ENCODE data around the gene IRGQ.

The IRGQ gene

DNA sequence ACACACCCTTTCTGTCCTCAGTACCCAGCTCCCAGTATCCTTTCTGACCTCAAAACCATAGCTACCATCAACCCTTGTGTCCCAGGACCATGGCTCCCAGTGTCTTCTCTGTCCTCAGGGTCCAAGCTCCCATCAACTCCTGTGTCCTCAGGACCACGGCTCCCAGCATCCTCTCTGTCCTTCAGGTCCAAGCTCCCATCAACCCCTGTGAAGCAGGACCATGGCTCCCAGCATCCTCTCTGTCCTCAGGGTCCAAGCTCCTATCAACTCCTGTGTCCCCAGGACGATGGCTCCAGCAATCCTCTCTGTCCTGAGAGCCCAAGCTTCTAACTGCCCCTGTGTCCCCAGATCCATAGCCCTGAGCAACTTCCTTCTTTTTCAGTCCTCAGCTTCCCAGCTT, 45.4 kb upstream of the IRGQ start:
- Histone ChIP-seq H4K20me1 (ENCODE audit: insufficient read depth) (no peaks in the 10 kb centered on the region), H3K9ac (no peak overlapping the region), H3K27me3 (ENCODE audit: insufficient read depth, low read depth) (peaks cover 27% of the 10 kb centered on the region), H3K36me3 (ENCODE audit: insufficient read depth) (no peaks in the 10 kb centered on the region), H3K4me3 (IDR thresholded peaks at IDR 0.05; ENCODE audit: insufficient read depth, low read depth, low read length) (no peak overlapping the region), H2AFZ (ENCODE audit: low read depth) (no peak overlapping the region), H3K4me2 (no peak overlapping the region), H3K4me1 (ENCODE audit: low read depth, poor library complexity, severe bottlenecking) (no peaks in the 10 kb centered on the region), H3K27ac (no peak overlapping the region), H3K79me2 (ENCODE audit: insufficient read depth, low read depth) (no peaks in the 10 kb centered on the region)
- TF ChIP-seq, protein P1, sequence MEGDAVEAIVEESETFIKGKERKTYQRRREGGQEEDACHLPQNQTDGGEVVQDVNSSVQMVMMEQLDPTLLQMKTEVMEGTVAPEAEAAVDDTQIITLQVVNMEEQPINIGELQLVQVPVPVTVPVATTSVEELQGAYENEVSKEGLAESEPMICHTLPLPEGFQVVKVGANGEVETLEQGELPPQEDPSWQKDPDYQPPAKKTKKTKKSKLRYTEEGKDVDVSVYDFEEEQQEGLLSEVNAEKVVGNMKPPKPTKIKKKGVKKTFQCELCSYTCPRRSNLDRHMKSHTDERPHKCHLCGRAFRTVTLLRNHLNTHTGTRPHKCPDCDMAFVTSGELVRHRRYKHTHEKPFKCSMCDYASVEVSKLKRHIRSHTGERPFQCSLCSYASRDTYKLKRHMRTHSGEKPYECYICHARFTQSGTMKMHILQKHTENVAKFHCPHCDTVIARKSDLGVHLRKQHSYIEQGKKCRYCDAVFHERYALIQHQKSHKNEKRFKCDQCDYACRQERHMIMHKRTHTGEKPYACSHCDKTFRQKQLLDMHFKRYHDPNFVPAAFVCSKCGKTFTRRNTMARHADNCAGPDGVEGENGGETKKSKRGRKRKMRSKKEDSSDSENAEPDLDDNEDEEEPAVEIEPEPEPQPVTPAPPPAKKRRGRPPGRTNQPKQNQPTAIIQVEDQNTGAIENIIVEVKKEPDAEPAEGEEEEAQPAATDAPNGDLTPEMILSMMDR (conservative IDR thresholded peaks at IDR 0.05; ENCODE audit: low read depth, low read length): no peak

DNA sequence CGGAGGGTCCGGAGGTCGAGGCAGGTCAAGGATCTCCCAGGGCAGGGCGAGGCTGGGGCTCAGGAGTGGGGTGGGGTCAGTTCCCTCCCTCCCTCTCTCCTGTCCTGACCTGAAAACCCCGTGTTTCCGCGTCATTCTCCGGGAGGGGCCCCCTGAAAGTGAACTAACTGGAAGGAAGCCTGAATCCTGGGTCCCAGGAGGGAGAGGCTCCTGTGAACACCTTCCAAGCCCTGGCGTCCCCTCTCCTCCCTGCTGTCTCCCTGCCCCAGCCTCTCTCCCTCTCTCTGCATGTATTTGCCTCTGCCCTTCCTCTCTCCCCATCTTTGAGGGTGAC, 44.5 kb upstream of the IRGQ start:
- TF ChIP-seq, protein P1 (conservative IDR thresholded peaks at IDR 0.05; ENCODE audit: low read depth, low read length): no peak
- Histone ChIP-seq H3K27ac (no peak overlapping the region), H3K9ac (no peak overlapping the region; the same call in 1 of the 2 replicates), H4K20me1 (ENCODE audit: insufficient read depth) (no peaks in the 10 kb centered on the region), H3K36me3 (ENCODE audit: insufficient read depth) (no peaks in the 10 kb centered on the region), H3K27me3 (ENCODE audit: insufficient read depth, low read depth) (peaks cover 27% of the 10 kb centered on the region), H3K4me3 (IDR thresholded peaks at IDR 0.05; ENCODE audit: insufficient read depth, low read depth, low read length) (no peak overlapping the region), H3K79me2 (ENCODE audit: insufficient read depth, low read depth) (no peaks in the 10 kb centered on the region), H3K4me1 (ENCODE audit: low read depth, poor library complexity, severe bottlenecking) (no peaks in the 10 kb centered on the region), H3K4me2 (peak overlapping the region; percentile 60; the same call in 1 of the 2 replicates), H2AFZ (ENCODE audit: low read depth) (peak overlapping the region; percentile 81; the same call in 1 of the 2 replicates)

GRCh38 chr19:43639519-43640423, 43.8 kb upstream of the IRGQ start, which contains the start of gene CADM4:
TSS of gene CADM4 (minus strand) at chr19:43639850. CDS start at chr19:43639790, 60 bp downstream.
- H3K36me3 ChIP-seq (ENCODE audit: insufficient read depth): no peaks in the 10 kb centered on the region
- H3K4me2 ChIP-seq: peak within 1 kb of the TSS; percentile 60; the same call in 1 of the 2 replicates
- peaks cover 27% of the 10 kb centered on the region for H3K27me3 ChIP-seq (ENCODE audit: insufficient read depth, low read depth)
- TF ChIP-seq, protein P1 (conservative IDR thresholded peaks at IDR 0.05; ENCODE audit: low read depth, low read length): no peak
- no peak within 1 kb of the TSS for H3K4me3 ChIP-seq (IDR thresholded peaks at IDR 0.05; ENCODE audit: insufficient read depth, low read depth, low read length)
- peak within 1 kb of the TSS; percentile 81; the same call in 1 of the 2 replicates for H2AFZ ChIP-seq (ENCODE audit: low read depth)
- no peaks in the 10 kb centered on the region for H4K20me1 ChIP-seq (ENCODE audit: insufficient read depth)
- no peak within 1 kb of the TSS; the same call in 1 of the 2 replicates for H3K9ac ChIP-seq
- no peaks in the 10 kb centered on the region for H3K4me1 ChIP-seq (ENCODE audit: low read depth, poor library complexity, severe bottlenecking)
- no peak within 1 kb of the TSS for H3K27ac ChIP-seq
- H3K79me2 ChIP-seq (ENCODE audit: insufficient read depth, low read depth): no peaks in the 10 kb centered on the region

- no peaks in the 10 kb centered on the region for H3K36me3 ChIP-seq (ENCODE audit: insufficient read depth)
- no peaks in the 10 kb centered on the region for H3K4me1 ChIP-seq (ENCODE audit: low read depth, poor library complexity, severe bottlenecking)
- no peak overlapping the region for H3K4me3 ChIP-seq (IDR thresholded peaks at IDR 0.05; ENCODE audit: insufficient read depth, low read depth, low read length)
- H3K4me2 ChIP-seq: peak overlapping the region; percentile 33; the same call in 1 of the 2 replicates
- peaks cover 27% of the 10 kb centered on the region for H3K27me3 ChIP-seq (ENCODE audit: insufficient read depth, low read depth)
- no peaks in the 10 kb centered on the region for H4K20me1 ChIP-seq (ENCODE audit: insufficient read depth)
- no peak overlapping the region for H3K27ac ChIP-seq
- H3K79me2 ChIP-seq (ENCODE audit: insufficient read depth, low read depth): no peaks in the 10 kb centered on the region
- H2AFZ ChIP-seq (ENCODE audit: low read depth): peak overlapping the region; percentile 22; the same call in 1 of the 2 replicates
- TF ChIP-seq, protein P1 (conservative IDR thresholded peaks at IDR 0.05; ENCODE audit: low read depth, low read length): no peak
- H3K9ac ChIP-seq: no peak overlapping the region
Observed at GRCh38 chr19:43638995-43639518, 43.1 kb upstream of the IRGQ start.

Data from KMS-11 (cell line).